H1 (cell line): ENCODE measurements around the gene SHC3.

Experiments
- EGR1 ChIP-seq: IDR thresholded peaks from 2 replicates; pipeline ENCODE4 v1.6.1; 2011; ENCODE audit warnings: low read depth, low read length, borderline replicate concordance
- EP300 ChIP-seq, 2 experiments: IDR thresholded peaks; 1 replicate in 1 of 2; 2 replicates in 1 of 2; pipeline ENCODE4 v1.6.1; 2011 to 2012; ENCODE audit warnings: low read depth in 2 of 2, low read length in 2 of 2, mild to moderate bottlenecking in 2 of 2, borderline replicate concordance in 1 of 2, inconsistent platforms in 1 of 2, moderate library complexity in 1 of 2
- EZH2 ChIP-seq: fragments of 200-600 bp; sonication (generic); IDR thresholded peaks from 2 replicates; pipeline ENCODE4 v1.7.1; 2012; ENCODE audit warnings: low read depth, mild to moderate bottlenecking, moderate library complexity, low read length, inconsistent platforms; ENCODE audit not compliant: severe bottlenecking
- POLR2AphosphoS5 ChIP-seq: IDR thresholded peaks from 2 replicates; pipeline ENCODE4 v1.6.1; 2011; ENCODE audit warnings: low read depth, low read length
- TF ChIP-seq, protein P1 (sequence below), 3 experiments: IDR thresholded peaks; 1 replicate in 2 of 3; 2 replicates in 1 of 3; pipeline versions ENCODE4 v1.5.1 to v1.6.1; 2011; ENCODE audit warnings: low read length in 3 of 3, mild to moderate bottlenecking in 3 of 3, inconsistent platforms in 2 of 3, low read depth in 1 of 3, moderate library complexity in 1 of 3; ENCODE audit not compliant: insufficient read depth in 1 of 3; ENCODE audit errors: control extremely low read depth in 1 of 3

DNA sequence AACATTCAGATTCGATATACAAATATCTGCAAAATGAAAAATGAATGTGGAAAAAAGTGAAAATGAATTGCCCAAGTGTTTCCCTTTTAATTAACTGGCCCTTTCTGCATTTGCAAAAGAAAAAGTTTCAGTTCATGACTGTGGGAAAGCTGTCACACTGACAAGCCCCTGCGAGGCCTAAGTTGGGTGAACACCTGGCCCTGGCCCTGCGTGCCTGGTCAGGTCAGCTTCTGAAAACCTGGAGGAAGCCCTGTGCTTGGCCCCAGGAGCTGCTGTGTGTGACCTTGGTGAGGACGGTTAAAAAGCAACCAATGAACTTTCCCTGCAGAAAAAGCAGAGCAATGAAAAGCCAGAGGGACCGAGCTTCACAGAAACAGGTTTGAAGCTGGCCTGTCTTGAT lies 41.0 kb upstream of the SHC3 start:
- TF ChIP-seq EGR1 (no peak), EZH2 (no peak), POLR2AphosphoS5 (no peak), EP300 (IDR thresholded peaks at IDR 0.05; ENCODE audit: borderline replicate concordance in 1 of 2, low read depth in 2 of 2, low read length in 2 of 2) (no peak)
- TF ChIP-seq, protein P1, sequence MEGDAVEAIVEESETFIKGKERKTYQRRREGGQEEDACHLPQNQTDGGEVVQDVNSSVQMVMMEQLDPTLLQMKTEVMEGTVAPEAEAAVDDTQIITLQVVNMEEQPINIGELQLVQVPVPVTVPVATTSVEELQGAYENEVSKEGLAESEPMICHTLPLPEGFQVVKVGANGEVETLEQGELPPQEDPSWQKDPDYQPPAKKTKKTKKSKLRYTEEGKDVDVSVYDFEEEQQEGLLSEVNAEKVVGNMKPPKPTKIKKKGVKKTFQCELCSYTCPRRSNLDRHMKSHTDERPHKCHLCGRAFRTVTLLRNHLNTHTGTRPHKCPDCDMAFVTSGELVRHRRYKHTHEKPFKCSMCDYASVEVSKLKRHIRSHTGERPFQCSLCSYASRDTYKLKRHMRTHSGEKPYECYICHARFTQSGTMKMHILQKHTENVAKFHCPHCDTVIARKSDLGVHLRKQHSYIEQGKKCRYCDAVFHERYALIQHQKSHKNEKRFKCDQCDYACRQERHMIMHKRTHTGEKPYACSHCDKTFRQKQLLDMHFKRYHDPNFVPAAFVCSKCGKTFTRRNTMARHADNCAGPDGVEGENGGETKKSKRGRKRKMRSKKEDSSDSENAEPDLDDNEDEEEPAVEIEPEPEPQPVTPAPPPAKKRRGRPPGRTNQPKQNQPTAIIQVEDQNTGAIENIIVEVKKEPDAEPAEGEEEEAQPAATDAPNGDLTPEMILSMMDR (IDR thresholded peaks at IDR 0.05; ENCODE audit: control extremely low read depth in 1 of 3, insufficient read depth in 1 of 3, low read depth in 1 of 3, low read length in 3 of 3): no peak
